HG02885 (cell line): ENCODE results near the gene CAMK2A.
A peak's percentile ranks its signal among the peaks of the same experiment; 100 is the strongest.
"Not testable (repeated sequence)": the region's sequence is repeated elsewhere in the genome, so short reads cannot be mapped to it uniquely, and the experiment has no call there.

ENCODE experiments used
- ATAC-seq: cut with Tn5 transposase; IDR thresholded peaks from one replicate; pipeline ENCODE4 v1.9.1; 2021; ENCODE audit warnings: mild to moderate bottlenecking; ENCODE audit not compliant: unreplicated experiment, poor library complexity

Gene CAMK2A

GRCh38 chr5:150242251-150242894 lies 47.2 kb downstream of the CAMK2A start:
- ATAC-seq = no peak

DNA sequence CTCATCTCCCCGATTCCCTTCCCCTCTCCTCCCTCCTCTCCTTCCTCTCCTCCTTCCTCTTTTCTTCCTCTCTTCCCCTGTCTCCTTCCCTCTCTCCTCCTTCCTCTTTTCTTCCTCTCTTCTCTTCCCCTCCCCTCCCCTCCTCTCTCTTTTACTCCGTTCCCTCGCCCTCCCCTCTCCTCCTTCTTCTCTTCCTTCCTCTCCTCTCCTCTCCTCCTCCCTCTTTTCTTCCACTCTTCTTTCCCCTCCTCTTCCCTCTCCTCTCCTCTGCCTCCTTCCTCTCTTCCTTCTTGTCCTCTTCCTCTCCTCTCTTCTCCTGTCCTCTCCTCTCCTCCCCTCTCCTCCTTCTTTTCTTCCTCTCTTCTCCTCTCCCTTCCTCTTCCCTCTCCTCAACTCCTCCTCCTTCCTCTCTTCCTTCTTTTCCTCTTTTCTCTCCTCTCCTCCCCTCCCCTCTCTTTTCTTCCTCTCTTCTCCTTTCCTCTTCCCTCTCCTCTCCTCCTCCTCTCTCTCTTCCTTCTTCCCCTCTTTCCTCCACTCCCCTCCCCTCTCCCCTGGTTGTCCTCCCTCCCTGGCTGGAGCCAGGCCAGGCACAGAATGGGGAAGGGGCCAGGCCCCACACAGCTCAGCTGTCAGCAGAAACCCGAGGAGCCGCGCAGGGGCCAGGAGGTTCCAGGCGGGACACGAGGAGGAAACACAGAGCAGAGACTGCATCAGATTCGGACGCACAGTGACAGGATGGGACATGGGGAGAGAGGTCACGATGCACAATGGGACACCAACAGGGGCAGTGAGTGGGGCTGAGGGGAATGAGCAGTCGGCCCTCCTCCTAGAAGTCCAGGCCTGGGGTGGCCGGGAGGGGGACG lies 48.0 kb downstream of the CAMK2A start:
- ATAC-seq = no peak

DNA sequence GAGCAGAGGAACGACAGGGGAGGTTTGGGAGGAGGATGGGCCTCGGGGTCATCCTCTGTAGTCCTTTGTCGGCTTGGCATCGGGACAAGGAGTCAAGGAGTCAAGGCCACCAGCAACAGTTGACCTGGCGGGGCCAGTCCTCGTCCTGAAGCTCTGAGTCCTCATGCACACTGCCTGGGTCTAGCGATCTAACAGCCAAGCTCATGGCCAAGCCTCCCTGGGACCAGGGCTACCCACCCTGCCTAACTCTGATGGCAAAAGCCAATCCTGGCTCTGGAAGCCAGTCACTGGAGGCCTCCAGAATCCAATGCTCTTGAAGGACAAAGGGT lies 49.8 kb downstream of the CAMK2A start:
- ATAC-seq = no peak

GRCh38 chr5:150239099-150239793 lies 50.3 kb downstream of the CAMK2A start:
- no peak for ATAC-seq

DNA sequence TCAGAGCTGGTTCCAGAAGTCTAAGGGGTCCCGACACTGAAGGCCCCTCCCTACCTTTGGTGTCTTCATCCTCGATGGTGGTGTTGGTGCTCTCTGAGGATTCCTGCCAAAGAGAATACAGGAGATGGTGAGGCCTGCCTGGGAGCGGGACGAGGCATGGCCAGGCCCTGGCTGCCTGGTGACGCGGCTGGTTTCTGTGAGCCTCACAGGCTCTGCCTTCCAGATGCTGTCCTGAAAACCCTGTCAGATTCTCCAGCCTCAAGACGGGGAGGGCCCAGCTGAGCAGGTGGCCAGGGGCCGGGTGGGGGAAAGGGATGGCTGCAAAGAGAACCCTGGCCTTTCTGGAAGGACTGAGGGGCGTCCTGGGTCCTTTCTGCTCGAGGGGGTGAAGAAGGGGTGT lies 50.9 kb downstream of the CAMK2A start:
- ATAC-seq = no peak

- ATAC-seq = no peak
These were observed 52.4 kb downstream of the CAMK2A start for GRCh38 chr5:150236981-150237754.

- ATAC-seq = no peak
These were observed 53.3 kb downstream of the CAMK2A start for GRCh38 chr5:150236313-150236712.

GRCh38 chr5:150235500-150235854 lies 54.1 kb downstream of the CAMK2A start:
- ATAC-seq = no peak

DNA sequence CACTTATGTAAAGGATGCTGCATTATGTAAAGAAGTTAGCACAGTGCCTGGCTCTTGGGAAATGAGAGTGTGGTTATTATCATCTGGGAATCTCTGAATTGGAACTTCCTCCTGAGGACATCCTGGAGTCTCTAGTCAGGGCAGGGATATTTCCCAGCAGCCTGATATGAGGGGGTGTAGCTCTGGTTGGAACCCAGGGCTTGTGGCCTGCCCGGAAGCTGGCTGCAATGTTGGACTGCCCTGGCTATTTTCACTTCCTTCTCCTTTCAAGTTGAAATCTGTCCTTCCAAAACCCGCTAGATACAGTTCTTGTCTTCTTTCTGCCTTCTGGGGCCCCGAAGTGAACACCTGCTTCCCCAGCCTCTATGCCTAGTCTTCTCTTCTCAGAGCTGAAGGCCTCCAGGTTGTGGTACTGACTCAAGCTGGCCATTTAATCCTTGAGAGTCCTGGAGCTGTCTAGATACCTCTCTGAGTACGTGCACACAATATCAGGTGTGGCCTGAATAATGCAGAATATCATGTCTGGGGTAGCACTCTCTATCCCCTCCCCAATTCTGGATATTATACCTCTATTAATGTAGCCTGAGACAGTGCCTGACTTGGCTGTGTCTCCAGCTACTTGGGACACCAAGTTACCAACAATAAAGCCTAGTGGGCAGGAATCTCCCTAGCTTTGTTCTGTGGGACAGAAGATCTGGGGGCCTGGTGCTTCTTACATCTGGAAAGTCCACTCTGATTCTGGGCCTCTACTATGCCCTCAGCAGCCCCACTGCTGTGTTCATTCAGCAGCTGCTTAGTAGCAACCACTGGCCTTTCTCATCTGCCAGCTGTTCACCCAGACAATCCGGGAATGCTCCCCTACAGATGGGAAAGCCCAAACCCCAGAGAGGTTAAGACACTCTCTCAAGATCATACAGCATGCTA lies 54.7 kb downstream of the CAMK2A start:
- ATAC-seq = peak; percentile 51

GRCh38 chr5:150233706-150234105 lies 55.9 kb downstream of the CAMK2A start:
- not testable (repeated sequence) for ATAC-seq

- no peak for ATAC-seq
These were observed 58.7 kb downstream of the CAMK2A start for GRCh38 chr5:150230842-150231241.

- ATAC-seq = no peak
These were observed 60.0 kb downstream of the CAMK2A start for GRCh38 chr5:150229571-150229970.

- no peak for ATAC-seq
These were observed 61.8 kb downstream of the CAMK2A start for GRCh38 chr5:150227606-150228273.

GRCh38 chr5:150227036-150227435 lies 62.5 kb downstream of the CAMK2A start:
- ATAC-seq = no peak

GRCh38 chr5:150224483-150225027 lies 65.0 kb downstream of the CAMK2A start:
- no peak for ATAC-seq

GRCh38 chr5:150223474-150223873 lies 66.1 kb downstream of the CAMK2A start:
- ATAC-seq = no peak

DNA sequence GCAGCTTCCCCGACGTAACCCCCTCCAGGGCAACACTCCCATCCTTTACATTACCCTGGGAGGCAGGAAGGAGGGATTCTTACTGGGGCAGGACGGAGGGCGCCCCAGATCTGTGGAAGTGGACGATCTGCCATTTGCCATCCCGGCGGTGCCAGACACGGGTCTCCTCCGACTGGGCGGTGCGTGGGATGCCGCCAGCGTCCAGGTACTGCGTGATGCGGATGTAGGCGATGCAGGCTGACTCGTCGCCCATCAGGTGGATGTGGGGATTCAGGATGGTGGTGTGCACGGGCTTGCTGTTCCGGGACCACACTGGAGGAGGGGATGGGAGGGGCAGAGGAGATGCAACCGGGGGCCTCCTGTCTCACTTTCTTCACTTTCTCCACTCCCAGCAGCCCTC lies 66.7 kb downstream of the CAMK2A start:
- no peak for ATAC-seq

- ATAC-seq = no peak
These were observed 68.1 kb downstream of the CAMK2A start for GRCh38 chr5:150221471-150221870.

DNA sequence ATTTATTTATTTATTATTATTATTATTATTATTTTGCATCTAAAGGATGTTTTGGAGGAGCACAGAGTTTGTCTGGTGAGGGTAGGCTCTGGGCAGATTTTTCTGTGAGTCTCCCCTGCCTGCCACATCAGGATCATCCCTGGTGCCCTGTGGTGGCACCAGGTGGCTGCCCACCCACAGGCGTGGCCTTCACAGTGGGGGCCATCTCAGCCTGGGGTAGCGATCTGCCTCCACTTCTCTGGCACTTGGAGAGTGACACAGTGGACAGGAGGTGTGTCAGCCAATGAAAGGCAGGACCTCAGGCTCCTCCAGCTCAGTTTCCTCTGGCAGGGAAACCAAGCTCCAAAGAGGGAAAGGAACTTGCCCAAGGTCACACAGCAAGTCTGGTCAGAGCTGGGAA lies 69.7 kb downstream of the CAMK2A start:
- ATAC-seq = no peak
